Activated naive CD8-positive, alpha-beta T cell (primary cell): ENCODE data around the gene GAL.

Experiments used
- H3K27ac Mint-ChIP-seq: one replicate; pipeline ENCODE4 v1.8.0; 2021; ENCODE audit warnings: mixed read lengths
- H3K27me3 Mint-ChIP-seq: one replicate; pipeline ENCODE4 v1.8.0; 2021; ENCODE audit warnings: mixed read lengths
- H3K36me3 Mint-ChIP-seq: one replicate; pipeline ENCODE4 v1.8.0; 2021; ENCODE audit warnings: mixed read lengths
- H3K4me1 Mint-ChIP-seq: one replicate; pipeline ENCODE4 v1.8.0; 2021; ENCODE audit warnings: low read depth, mixed read lengths
- H3K4me3 Mint-ChIP-seq: one replicate; pipeline ENCODE4 v1.8.0; 2021; ENCODE audit warnings: mild to moderate bottlenecking, mixed read lengths
- H3K9me3 Mint-ChIP-seq: one replicate; pipeline ENCODE4 v1.8.0; 2021; ENCODE audit warnings: low read depth, mixed read lengths

The GAL gene

GRCh38 chr11:68664906-68665305 is 19.4 kb upstream of the GAL start:
- Mint-ChIP-seq H3K27ac (no peak overlapping the region), H3K36me3 (no peaks in the 10 kb centered on the region), H3K4me3 (no peak overlapping the region), H3K9me3 (no peaks in the 10 kb centered on the region), H3K27me3 (no peaks in the 10 kb centered on the region), H3K4me1 (no peaks in the 10 kb centered on the region)

- no peak overlapping the region for H3K4me3 Mint-ChIP-seq
- H3K27ac Mint-ChIP-seq: no peak overlapping the region
- no peaks in the 10 kb centered on the region for H3K36me3 Mint-ChIP-seq
- no peaks in the 10 kb centered on the region for H3K9me3 Mint-ChIP-seq
- H3K4me1 Mint-ChIP-seq: no peaks in the 10 kb centered on the region
- no peaks in the 10 kb centered on the region for H3K27me3 Mint-ChIP-seq
Observed at GRCh38 chr11:68665436-68665835, 18.9 kb upstream of the GAL start.

- Mint-ChIP-seq H3K27me3 (no peaks in the 10 kb centered on the region), H3K36me3 (no peaks in the 10 kb centered on the region), H3K4me1 (no peaks in the 10 kb centered on the region), H3K27ac (no peak overlapping the region), H3K9me3 (no peaks in the 10 kb centered on the region), H3K4me3 (no peak overlapping the region)
Observed at GRCh38 chr11:68666849-68667248, 17.5 kb upstream of the GAL start.

GRCh38 chr11:68667511-68668500 is 16.5 kb upstream of the GAL start:
- Mint-ChIP-seq H3K27ac (no peak overlapping the region), H3K27me3 (no peaks in the 10 kb centered on the region), H3K4me1 (no peaks in the 10 kb centered on the region), H3K9me3 (no peaks in the 10 kb centered on the region), H3K4me3 (no peak overlapping the region), H3K36me3 (no peaks in the 10 kb centered on the region)

- Mint-ChIP-seq H3K27me3 (no peaks in the 10 kb centered on the region), H3K4me3 (no peak overlapping the region), H3K27ac (no peak overlapping the region), H3K9me3 (no peaks in the 10 kb centered on the region), H3K36me3 (no peaks in the 10 kb centered on the region), H3K4me1 (no peaks in the 10 kb centered on the region)
Observed at GRCh38 chr11:68669301-68670090, 14.8 kb upstream of the GAL start.

- Mint-ChIP-seq H3K9me3 (no peaks in the 10 kb centered on the region), H3K27ac (no peak overlapping the region), H3K4me1 (no peaks in the 10 kb centered on the region), H3K4me3 (no peak overlapping the region), H3K36me3 (no peaks in the 10 kb centered on the region), H3K27me3 (no peaks in the 10 kb centered on the region)
Observed at GRCh38 chr11:68670208-68670992, 13.9 kb upstream of the GAL start.

GRCh38 chr11:68673306-68673945 is 10.9 kb upstream of the GAL start:
- no peaks in the 10 kb centered on the region for H3K4me1 Mint-ChIP-seq
- no peaks in the 10 kb centered on the region for H3K36me3 Mint-ChIP-seq
- H3K9me3 Mint-ChIP-seq: no peaks in the 10 kb centered on the region
- H3K27me3 Mint-ChIP-seq: no peaks in the 10 kb centered on the region
- no peak overlapping the region for H3K4me3 Mint-ChIP-seq
- H3K27ac Mint-ChIP-seq: no peak overlapping the region

- Mint-ChIP-seq H3K9me3 (no peaks in the 10 kb centered on the region), H3K4me3 (no peak overlapping the region), H3K27me3 (no peaks in the 10 kb centered on the region), H3K36me3 (no peaks in the 10 kb centered on the region), H3K27ac (no peak overlapping the region), H3K4me1 (no peaks in the 10 kb centered on the region)
Observed at GRCh38 chr11:68673991-68674390, 10.4 kb upstream of the GAL start.

GRCh38 chr11:68674461-68674860 is 9.9 kb upstream of the GAL start:
- Mint-ChIP-seq H3K4me3 (no peak overlapping the region), H3K9me3 (no peaks in the 10 kb centered on the region), H3K27me3 (no peaks in the 10 kb centered on the region), H3K36me3 (no peaks in the 10 kb centered on the region), H3K4me1 (no peaks in the 10 kb centered on the region), H3K27ac (no peak overlapping the region)

GRCh38 chr11:68677432-68677831 is 6.9 kb upstream of the GAL start:
- H3K27me3 Mint-ChIP-seq: peaks cover 2% of the 10 kb centered on the region

GRCh38 chr11:68678031-68678441 is 6.3 kb upstream of the GAL start:
- Mint-ChIP-seq H3K27ac (no peak overlapping the region), H3K4me1 (no peaks in the 10 kb centered on the region), H3K27me3 (peaks cover 5% of the 10 kb centered on the region), H3K4me3 (no peak overlapping the region), H3K36me3 (no peaks in the 10 kb centered on the region), H3K9me3 (no peaks in the 10 kb centered on the region)

More at GRCh38 chr11:68677432-68677831, 6.9 kb upstream of the GAL start:
- Mint-ChIP-seq H3K4me3 (no peak overlapping the region), H3K4me1 (no peaks in the 10 kb centered on the region), H3K27ac (no peak overlapping the region), H3K36me3 (no peaks in the 10 kb centered on the region), H3K9me3 (no peaks in the 10 kb centered on the region)

GRCh38 chr11:68680541-68681231 is 3.7 kb upstream of the GAL start:
- H3K27ac Mint-ChIP-seq: no peak overlapping the region
- no peaks in the 10 kb centered on the region for H3K36me3 Mint-ChIP-seq
- H3K4me3 Mint-ChIP-seq: no peak overlapping the region
- H3K9me3 Mint-ChIP-seq: no peaks in the 10 kb centered on the region
- H3K4me1 Mint-ChIP-seq: no peaks in the 10 kb centered on the region
- H3K27me3 Mint-ChIP-seq: peaks cover 5% of the 10 kb centered on the region

- H3K9me3 Mint-ChIP-seq: no peaks in the 10 kb centered on the region
- peaks cover 12% of the 10 kb centered on the region for H3K27me3 Mint-ChIP-seq
- no peaks in the 10 kb centered on the region for H3K4me1 Mint-ChIP-seq
- H3K4me3 Mint-ChIP-seq: no peak overlapping the region
- no peaks in the 10 kb centered on the region for H3K36me3 Mint-ChIP-seq
- no peak overlapping the region for H3K27ac Mint-ChIP-seq
Observed at GRCh38 chr11:68682531-68682961, 1.8 kb upstream of the GAL start.

GRCh38 chr11:68683121-68683520 is 1.2 kb upstream of the GAL start:
- no peaks in the 10 kb centered on the region for H3K4me1 Mint-ChIP-seq
- H3K4me3 Mint-ChIP-seq: no peak overlapping the region
- peaks cover 14% of the 10 kb centered on the region for H3K27me3 Mint-ChIP-seq
- H3K27ac Mint-ChIP-seq: no peak overlapping the region
- H3K9me3 Mint-ChIP-seq: no peaks in the 10 kb centered on the region
- H3K36me3 Mint-ChIP-seq: no peaks in the 10 kb centered on the region
